Measurements from ENCODE around the gene WTAP. TPM values are rescaled to one million over a fixed set of nuclear protein-coding genes. Genes with fewer than 3 reads are reported as not detected.

Gene WTAP
- total and polyA plus RNA-seq, 4 donors: 21.0 to 43.8 (median 36.5) TPM

- TF ChIP-seq ATF3 (IDR thresholded peaks at IDR 0.05) (peak; percentile 94), EGR1 (IDR thresholded peaks at IDR 0.05; ENCODE audit: low read depth in 2 of 2) (peak; percentile 54 to 74), RAD21 (IDR thresholded peaks at IDR 0.05) (no peak), FOXA1 (IDR thresholded peaks at IDR 0.05) (no peak), JUND (IDR thresholded peaks at IDR 0.05) (peak; percentile 95 to 98), MAX (IDR thresholded peaks at IDR 0.05) (no peak), TAF1 (conservative IDR thresholded peaks at IDR 0.05) (no peak), YY1 (IDR thresholded peaks at IDR 0.05) (no peak)
These were observed 39.6 kb downstream of the WTAP start (continued) for GRCh38 chr6:159766906-159767305.

- TF ChIP-seq GABPA (IDR thresholded peaks at IDR 0.05 in 1 of 2, conservative IDR thresholded peaks at IDR 0.05 in 1 of 2) (no peak), SP1 (IDR thresholded peaks at IDR 0.05) (no peak), RAD21 (IDR thresholded peaks at IDR 0.05) (no peak), TAF1 (conservative IDR thresholded peaks at IDR 0.05) (no peak), HNF4G (IDR thresholded peaks at IDR 0.05) (no peak), FOXA1 (IDR thresholded peaks at IDR 0.05) (no peak), ZBTB33 (IDR thresholded peaks at IDR 0.05) (no peak), MAX (IDR thresholded peaks at IDR 0.05) (no peak), YY1 (IDR thresholded peaks at IDR 0.05) (no peak)
- Histone ChIP-seq H3K4me3 (ENCODE audit: low read depth in 1 of 3, low read length in 3 of 3) (no peak overlapping the region), H3K27me3 (ENCODE audit: control insufficient read depth in 4 of 4, insufficient read depth in 4 of 4, low read length in 3 of 4) (no peaks in the 10 kb centered on the region), H3K36me3 (ENCODE audit: control insufficient read depth in 4 of 4, insufficient read depth in 3 of 4, low read depth in 1 of 4, low read length in 3 of 4) (peaks cover 14 to 69% (median 50%) of the 10 kb centered on the region in 4 donors), H3K27ac (ENCODE audit: low read depth in 1 of 2, low read length in 2 of 2) (no peak overlapping the region), H3K9ac (ENCODE audit: low read depth in 1 of 2, low read length in 2 of 2) (no peak overlapping the region), H3K9me3 (ENCODE audit: control insufficient read depth in 4 of 4, low read length in 3 of 4) (no peaks in the 10 kb centered on the region), H3K4me1 (ENCODE audit: control insufficient read depth in 4 of 4, insufficient read depth in 4 of 4, low read length in 3 of 4) (peaks cover 0 to 9% (median 4%) of the 10 kb centered on the region in 4 donors)
- no peak for DNase-seq (ENCODE audit: low spot score)
These were observed 42.2 kb downstream of the WTAP start for GRCh38 chr6:159769470-159769869.

- TF ChIP-seq RAD21 (IDR thresholded peaks at IDR 0.05) (no peak), CTCF (IDR thresholded peaks at IDR 0.05; ENCODE audit: low read depth, low read length, missing input control) (no peak), ZBTB33 (IDR thresholded peaks at IDR 0.05) (no peak), RXRA (IDR thresholded peaks at IDR 0.05) (no peak), EGR1 (IDR thresholded peaks at IDR 0.05; ENCODE audit: low read depth in 2 of 2) (no peak), FOXA1 (IDR thresholded peaks at IDR 0.05) (no peak)
- no peaks in the 10 kb centered on the region for H3K9me3 ChIP-seq (ENCODE audit: control insufficient read depth in 4 of 4, low read length in 3 of 4)
- no peaks in the 10 kb centered on the region for H3K27me3 ChIP-seq (ENCODE audit: control insufficient read depth in 4 of 4, insufficient read depth in 4 of 4, low read length in 3 of 4)
- H3K4me1 ChIP-seq (ENCODE audit: control insufficient read depth in 4 of 4, insufficient read depth in 4 of 4, low read length in 3 of 4): no peaks in the 10 kb centered on the region
- WGBS: 0% methylated on average over 1 of the region's 1 CpG
- peaks cover 17 to 82% (median 66%) of the 10 kb centered on the region in 4 donors for H3K36me3 ChIP-seq (ENCODE audit: control insufficient read depth in 4 of 4, insufficient read depth in 3 of 4, low read depth in 1 of 4, low read length in 3 of 4)
- no peak overlapping the region for H3K9ac ChIP-seq (ENCODE audit: low read depth in 1 of 2, low read length in 2 of 2)
- no peak overlapping the region for H3K4me3 ChIP-seq (ENCODE audit: low read depth in 1 of 3, low read length in 3 of 3)
- H3K27ac ChIP-seq (ENCODE audit: low read depth in 1 of 2, low read length in 2 of 2): no peak overlapping the region
- no peak for DNase-seq (ENCODE audit: low spot score)
These were observed 44.9 kb downstream of the WTAP start for GRCh38 chr6:159772196-159772595.

All from liver (tissue), 9 donors.